HG03565 (cell line): Measurements from ENCODE around the gene ZBTB34.
A peak's percentile ranks its signal among the peaks of the same experiment; 100 is the strongest.
"Not testable (repeated sequence)": the region's sequence is repeated elsewhere in the genome, so short reads cannot be mapped to it uniquely, and the experiment has no call there.

ENCODE experiments used
- ATAC-seq: cut with Tn5 transposase; IDR thresholded peaks from one replicate; pipeline ENCODE4 v1.9.1; 2021; ENCODE audit warnings: mild to moderate bottlenecking, moderate library complexity; ENCODE audit not compliant: unreplicated experiment

ZBTB34 gene, protein sequence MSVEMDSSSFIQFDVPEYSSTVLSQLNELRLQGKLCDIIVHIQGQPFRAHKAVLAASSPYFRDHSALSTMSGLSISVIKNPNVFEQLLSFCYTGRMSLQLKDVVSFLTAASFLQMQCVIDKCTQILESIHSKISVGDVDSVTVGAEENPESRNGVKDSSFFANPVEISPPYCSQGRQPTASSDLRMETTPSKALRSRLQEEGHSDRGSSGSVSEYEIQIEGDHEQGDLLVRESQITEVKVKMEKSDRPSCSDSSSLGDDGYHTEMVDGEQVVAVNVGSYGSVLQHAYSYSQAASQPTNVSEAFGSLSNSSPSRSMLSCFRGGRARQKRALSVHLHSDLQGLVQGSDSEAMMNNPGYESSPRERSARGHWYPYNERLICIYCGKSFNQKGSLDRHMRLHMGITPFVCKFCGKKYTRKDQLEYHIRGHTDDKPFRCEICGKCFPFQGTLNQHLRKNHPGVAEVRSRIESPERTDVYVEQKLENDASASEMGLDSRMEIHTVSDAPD

DNA sequence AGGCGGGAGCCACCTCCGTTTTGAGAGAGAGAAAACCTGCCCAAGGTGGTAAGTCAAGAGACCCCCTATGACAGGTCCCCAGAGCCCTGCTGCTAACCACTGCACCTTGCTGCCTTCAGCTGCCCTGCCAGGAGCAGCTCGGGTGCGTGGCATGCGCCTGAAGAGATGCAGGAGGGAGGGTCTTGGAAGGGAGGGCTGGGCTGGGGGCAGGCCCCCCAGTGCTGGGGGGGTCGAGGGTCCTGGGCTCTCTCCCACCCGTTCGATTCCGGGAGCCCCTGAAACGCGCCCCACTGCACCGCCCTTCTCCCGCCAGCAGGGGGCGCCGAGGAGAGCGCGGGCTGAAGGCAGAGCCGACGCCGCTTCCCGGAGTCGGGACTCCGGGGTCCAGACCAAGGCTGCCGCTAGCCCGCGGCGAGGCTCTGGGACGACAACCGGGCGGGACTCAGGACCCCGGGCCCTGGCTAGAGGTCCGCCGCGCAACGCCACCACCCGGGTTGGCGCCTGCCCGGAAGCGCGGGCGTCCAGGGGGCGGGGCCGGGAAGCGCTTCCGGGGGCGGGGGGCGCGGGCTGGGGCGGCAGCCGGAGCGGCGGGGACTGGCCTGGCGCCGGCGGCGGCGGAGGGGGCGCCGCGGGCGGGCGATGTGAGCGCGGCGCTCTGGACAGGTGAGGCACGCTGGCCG lies at the start of gene ZBTB34:
TSS of gene ZBTB34 (plus strand) at position 563 of the 680 bp plus-strand sequence. CDS start 18,761 bp downstream, outside the sequence.
- ATAC-seq, result peak; percentile 56

DNA sequence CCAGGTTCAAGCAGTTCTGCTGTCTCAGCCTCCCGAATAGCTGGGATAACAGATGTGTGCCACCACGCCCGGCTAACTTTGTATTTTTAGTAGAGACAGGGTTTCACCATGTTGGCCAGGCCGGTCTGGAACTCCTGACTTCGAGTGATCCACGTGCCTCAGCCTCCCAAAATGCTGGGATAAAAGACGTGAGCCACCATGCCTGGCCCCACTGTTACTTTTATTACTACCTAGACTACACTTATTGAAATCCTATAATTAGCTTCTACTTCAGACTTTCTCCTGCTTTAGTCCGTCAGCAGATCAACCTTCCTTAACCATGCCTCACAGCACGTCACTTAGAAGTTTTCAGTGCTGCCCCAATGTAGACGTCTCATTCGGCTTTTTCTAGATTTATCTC lies 47.4 kb upstream of the ZBTB34 start:
- no peak for ATAC-seq

DNA sequence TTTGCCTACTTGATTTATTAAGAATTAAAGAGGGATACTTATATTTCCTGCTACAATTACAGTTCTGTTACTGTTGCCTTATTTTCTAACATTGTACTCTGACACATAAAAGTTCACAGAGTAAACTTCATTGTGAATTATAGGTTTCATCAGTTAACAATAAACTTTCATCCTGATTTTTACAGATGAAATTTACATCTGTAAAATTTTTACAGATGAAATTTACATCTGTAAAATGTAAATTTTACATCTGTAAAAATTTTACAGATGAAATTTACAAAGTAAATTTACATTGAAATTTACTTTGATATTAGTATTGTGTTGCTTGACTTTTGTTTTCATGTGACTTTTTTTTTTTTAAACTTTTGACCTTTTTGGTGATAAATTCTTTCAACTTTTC lies 46.3 kb upstream of the ZBTB34 start:
- ATAC-seq, result no peak

DNA sequence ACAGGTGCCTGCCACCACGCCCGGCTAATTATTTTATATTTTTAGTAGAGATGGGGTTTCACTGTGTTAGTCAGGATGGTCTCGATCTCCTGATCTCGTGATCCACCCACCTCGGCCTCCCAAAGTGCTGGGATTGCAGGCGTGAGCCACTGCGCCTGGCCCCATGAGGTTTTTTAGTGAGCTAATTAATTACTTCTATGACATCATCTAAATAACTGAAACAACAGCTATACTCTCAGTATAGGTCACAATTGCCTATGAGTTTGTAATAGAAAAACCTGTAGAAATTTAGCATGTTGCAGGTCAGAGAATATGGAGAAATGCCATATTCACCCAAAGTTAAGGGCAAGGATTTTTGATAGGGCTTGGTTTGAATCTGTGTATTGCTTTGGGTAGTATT lies 42.8 kb upstream of the ZBTB34 start:
- not testable (repeated sequence) for ATAC-seq

DNA sequence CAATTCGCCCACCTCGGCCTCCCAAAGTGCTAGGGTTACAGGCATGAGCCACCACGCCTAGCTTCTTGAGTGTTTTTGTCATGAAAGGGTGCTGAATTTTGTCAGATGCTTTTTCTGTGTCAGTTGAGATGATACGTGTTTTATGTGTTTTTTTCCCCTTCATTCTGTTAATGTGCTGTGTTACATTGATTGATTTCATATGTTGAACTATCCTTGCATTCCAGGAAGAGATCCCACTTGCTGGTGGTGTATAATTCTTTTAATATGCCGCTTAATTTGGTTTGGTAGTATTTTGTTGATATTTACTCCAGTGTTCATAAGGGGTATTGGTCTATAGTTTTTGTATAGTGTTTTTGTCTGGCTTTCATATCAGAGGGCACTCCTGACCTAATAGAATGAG lies 42.0 kb upstream of the ZBTB34 start:
- ATAC-seq, result no peak

DNA sequence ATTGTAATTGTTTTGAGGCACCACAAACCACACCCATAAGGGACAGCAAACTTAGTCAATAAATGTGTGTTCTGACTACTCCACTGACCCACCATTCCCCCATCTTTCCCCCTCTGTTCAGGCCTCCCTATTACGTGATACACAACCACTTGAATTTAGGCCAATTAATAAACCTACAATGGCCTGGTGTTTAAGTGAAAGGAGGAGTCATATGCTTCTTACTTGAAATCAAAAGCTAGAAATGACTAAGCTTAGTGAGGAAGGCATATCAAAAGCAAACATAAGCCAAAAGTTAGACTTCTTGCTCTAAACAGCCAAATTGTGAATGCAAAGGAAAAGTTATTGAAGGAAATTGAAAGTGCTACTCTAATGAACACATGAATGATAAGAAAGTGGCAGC lies 41.0 kb upstream of the ZBTB34 start:
- no peak for ATAC-seq

DNA sequence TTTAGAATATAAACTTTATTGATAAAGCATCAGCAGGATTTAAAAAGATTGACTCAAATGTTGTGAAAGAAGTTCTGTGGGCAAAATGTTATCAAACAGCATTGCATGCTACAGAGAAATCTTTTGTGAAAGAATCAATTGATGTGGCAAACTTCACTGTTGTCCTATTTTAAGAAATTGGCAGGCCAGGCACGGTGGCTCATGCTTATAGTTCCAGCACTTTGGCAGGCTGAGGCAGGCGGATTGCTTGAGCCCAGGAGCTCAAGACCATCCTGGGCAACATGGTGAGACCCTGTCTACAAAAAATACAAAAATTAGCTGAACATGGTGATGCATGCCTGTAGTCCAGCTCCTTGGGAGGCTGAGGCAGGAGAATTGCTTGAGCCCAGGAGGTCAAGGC lies 38.2 kb upstream of the ZBTB34 start:
- no peak for ATAC-seq

DNA sequence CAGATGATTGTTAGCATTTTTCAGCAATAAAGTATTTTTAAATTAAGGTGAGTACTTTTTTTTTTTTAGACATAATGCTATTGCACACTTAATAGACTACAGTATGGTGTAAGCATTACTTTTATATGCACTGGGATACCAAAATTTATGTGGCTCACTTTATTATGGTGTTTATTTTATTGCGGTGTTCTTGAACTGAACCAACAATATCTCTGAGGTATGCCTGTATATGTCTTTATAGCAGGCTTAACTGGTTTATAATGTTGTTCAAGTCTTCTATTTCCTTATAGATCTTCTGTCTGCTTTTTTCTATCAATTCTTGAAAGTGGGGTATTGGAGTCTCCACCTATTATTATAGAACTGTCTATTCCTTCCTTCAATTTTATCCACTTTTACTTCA lies 37.6 kb upstream of the ZBTB34 start:
- no peak for ATAC-seq

DNA sequence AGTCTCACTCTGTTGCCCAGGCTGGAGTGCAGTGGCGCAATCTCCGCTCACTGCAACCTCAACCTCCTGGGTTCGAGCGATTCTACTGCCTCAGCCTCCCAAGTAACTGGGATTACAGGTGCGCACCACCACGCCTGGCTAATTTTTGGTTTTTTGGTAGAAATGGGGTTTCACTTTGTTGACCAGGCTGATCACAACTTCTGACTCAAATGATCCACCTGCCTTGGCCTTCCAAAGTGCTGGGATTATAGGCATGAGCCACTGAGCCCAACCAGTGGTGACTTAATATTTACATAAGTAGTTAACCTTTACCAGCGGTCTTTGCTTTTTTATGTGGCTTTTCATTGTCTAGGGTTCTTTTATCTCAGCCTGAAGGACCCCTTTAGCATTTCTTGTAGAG lies 36.4 kb upstream of the ZBTB34 start:
- not testable (repeated sequence) for ATAC-seq

DNA sequence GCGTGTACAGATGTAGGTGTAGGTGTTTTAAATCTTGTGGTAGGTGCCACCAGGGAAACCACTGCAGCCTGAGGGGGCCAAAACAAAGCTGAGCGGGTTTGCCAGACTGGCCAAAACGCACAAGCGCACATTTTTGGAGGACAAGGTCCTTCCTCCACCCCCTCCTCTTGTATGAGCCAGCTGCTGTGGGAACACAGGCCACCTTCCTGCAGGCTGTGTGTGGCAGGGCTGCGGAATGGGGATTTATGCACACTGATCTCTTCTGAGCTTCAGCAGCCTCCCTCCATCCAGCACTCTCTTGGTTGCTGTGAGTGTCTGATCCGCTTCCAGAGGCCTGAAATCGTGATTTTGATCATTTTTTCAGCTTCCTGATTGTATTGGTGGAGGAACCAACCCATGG lies 33.2 kb upstream of the ZBTB34 start:
- no peak for ATAC-seq

DNA sequence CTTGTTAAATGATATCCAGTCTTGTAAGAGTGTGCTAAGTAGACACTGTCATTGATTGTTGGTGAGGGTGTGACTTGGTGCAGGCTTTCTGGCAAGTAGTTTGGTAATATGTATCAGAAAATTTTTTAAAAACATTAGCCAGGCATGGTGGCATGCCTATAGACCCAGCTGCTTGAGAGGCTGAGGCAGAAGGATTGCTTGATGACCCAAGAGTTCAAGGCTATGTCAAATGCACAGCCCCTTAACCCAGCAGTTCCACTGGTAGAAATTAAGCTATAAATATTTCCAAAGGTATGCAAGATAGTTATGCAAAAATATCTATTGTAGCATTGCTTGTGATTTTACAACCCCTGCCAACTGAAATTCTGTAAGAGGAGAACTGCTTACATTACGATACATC lies 31.4 kb upstream of the ZBTB34 start:
- ATAC-seq, result no peak

DNA sequence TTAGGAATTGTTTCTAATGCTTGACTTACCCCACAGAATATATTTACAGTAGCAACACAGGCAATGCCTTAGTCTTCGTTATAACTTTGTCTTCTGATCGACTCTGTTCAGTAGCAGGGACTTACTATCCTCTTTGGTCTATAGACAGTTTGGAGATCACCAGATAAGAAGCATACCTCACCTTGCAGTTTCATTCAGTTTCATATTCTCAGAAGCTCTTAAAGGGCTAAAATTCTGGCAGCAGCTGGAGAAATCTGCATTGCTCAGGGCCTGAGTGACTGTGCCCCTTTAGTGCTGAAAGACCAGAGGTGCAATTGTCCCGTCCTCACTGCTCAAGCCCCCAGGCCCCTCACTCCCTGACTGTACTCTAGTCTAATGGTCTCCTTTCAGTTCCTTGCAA lies 29.6 kb upstream of the ZBTB34 start:
- no peak for ATAC-seq

DNA sequence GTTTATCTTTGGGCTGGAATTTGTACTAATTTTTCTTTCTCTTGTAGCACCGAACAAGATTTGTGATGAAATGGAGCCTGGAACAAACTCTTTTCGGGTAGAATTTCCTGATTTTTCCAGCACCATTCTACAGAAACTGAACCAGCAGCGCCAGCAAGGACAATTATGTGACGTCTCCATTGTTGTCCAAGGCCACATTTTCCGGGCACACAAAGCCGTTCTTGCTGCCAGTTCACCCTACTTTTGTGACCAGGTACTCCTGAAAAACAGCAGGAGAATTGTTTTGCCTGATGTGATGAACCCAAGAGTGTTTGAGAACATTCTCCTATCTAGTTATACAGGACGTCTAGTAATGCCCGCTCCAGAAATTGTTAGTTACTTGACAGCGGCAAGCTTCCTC lies 28.0 kb upstream of the ZBTB34 start:
- no peak for ATAC-seq

DNA sequence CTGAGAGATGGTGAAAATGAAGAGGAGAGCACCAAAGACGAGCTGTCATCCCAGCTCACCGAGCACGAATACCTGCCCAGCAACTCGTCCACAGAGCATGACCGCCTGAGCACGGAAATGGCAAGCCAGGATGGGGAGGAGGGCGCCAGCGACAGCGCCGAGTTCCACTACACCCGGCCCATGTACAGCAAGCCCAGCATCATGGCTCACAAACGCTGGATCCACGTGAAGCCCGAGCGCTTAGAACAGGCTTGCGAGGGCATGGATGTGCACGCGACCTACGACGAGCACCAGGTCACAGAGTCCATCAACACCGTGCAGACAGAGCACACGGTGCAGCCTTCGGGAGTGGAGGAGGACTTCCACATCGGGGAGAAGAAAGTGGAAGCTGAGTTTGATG lies 27.4 kb upstream of the ZBTB34 start:
- ATAC-seq, result no peak

DNA sequence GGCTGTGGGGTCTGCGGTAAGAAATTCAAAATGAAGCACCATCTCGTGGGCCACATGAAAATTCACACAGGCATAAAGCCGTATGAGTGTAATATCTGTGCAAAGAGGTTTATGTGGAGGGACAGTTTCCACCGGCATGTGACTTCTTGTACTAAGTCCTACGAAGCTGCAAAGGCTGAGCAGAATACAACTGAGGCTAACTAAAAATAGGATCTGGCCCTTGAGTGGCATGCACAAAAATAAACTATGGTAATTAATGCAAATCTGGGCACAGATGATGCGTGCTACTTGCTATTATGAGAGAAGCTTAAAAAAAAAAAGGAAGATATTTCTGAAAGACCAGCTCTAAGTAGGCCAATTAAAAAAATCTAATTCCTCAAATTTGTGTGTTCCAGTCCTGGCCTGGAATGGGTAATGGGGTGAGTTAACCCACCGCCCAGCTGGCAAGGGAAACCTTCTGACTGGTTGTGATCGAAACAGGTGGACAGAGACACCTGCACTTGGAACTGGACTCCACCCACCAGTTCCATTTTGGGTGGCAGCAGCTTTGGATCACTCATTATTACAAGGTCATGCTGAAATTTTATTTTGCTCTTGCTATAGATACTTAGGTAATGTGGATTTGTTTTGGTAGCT lies 26.6 kb upstream of the ZBTB34 start:
- no peak for ATAC-seq

DNA sequence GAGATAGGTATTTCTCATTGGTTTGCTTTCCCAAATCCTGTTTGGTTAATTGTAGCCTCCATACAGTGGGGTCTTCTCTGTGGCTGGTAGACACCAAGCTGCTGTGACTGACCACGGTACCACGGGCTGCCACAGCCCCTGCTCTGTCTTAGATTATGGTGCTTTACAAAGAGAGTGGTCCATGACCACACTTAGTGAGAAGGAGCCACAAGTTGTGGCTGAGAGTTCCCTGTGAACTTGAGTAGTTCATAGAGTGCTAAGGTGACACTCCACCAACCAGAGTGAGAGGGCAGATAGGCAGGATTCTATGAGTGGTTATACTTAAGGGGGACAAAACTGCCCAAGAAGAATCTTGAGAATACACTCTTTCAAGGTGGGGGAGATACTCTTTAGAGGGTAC lies 25.8 kb upstream of the ZBTB34 start:
- ATAC-seq, result no peak

DNA sequence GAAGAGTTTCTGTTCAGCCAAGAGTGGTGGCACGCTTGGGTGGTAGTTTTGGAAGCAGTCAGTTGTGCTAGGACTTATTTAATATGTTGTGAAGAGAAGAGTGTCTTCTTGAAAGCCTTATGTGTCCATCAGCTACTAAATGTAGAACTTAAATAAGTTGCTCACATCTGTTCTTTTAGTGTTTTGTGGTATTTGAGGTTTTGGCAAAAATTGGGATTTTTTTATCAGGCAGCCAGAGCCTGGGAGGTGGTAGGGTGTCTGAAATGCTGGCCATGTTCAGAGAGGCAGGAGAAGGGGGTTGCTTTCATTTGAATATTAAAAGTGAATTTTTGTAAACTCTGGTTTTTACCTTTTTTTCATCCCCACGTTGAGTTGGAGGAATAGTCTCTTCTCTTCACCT lies 24.2 kb upstream of the ZBTB34 start:
- ATAC-seq, result no peak

DNA sequence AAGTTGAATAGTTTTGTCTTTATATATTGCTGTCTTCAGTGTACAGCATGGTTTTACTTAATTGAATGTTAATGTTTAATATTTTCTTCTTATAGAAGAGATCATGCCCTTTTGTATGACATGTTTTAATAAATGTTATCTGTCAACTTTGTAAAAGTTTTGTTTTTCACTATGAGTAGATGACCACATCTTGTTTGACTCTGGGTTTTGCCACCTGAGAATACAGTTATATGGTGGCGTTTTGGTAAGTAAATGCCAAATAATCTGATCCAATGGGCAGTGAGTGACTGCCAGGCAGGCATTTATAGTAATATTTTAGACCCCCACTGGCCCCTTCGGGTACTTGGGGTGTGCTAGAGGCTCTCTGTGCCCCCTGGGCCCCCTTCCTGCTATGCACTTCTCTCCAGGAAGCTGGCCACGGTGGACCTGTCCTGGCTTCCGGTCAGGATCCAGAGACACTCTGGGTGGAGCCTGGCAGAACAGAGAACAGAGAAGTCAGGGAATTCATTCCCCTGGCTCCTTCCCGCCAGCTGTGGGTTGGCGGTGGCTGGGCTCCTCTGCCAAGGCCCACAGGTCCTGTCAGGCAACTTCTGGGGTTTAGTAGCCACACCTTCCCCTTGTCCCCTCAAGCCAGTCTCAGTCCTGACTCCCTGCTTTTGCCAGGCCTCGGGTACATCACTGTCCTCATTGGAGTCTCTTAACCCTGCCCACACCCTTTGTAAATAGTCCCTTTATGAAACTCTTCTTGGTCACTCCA lies 22.2 kb upstream of the ZBTB34 start:
- no peak for ATAC-seq

DNA sequence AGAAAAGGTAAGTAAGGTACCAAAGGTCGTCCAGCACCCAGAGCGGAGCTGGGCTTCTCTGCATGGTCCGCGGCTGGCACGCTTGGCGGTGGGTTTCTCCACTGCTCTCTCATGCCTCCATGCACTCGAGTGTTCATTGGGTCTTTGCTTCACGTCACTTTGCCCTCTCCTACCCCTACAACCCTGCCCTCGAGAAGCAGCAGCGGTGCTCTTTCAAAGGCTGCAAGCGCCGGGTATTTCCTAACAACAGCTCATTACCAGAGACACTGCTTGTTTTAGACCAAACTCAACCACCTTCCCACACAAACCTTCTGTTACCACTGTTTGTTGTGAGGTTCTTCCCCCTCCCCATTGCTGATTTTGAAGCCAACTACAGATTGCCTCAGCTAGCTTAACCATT lies 21.5 kb upstream of the ZBTB34 start:
- no peak for ATAC-seq

DNA sequence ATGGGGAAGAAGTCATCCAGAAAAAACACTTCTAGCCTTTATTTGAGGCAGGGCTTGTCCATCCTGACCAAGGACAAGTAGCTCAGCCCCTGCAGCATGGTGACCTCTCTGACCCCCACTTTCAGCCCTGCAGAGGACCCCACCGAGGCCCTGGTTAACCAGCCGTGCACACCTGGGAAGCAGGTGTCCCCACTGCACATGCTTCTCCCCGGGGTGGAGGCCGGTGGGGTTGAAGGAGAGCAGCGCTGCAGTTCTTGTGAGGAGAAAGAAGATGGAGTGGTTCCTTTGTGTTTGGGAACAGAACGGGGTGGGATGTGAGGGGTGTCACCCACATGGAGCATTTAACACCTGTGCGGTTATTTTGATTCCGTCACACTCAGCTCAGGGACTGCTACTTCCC lies 21.1 kb upstream of the ZBTB34 start:
- ATAC-seq, result no peak

DNA sequence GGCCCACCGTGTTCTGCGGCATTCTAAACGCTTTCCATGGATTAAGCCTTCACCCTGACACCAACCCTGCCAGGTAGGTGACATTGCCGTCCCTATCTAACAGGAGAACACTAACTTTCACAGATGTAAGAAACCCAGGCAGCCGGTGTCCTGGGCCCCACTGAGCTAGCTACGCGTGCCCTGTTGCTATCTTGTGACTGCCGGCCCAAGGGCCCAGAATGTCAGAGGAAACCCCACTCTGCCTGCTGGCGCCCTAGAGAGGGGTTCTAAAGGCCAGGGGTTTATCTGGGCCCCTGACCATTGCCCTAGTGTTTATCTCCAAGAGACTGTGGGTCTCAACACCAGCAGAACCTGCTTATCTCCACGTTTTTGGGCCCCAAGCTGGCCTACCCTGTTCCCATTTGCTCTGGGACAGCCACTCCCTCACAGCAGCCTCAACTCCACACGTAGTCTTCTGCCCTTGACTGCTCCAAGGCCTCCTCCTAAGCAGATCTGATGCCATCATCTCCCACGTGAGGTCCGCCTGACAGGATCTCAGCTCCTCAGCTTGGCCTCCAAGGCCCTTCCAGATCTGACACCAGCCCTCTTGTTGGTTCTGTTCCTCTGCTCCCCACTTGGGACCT lies 18.1 kb upstream of the ZBTB34 start:
- no peak for ATAC-seq
